Measurements from ENCODE around the gene RIMS4.

Gene RIMS4

DNA sequence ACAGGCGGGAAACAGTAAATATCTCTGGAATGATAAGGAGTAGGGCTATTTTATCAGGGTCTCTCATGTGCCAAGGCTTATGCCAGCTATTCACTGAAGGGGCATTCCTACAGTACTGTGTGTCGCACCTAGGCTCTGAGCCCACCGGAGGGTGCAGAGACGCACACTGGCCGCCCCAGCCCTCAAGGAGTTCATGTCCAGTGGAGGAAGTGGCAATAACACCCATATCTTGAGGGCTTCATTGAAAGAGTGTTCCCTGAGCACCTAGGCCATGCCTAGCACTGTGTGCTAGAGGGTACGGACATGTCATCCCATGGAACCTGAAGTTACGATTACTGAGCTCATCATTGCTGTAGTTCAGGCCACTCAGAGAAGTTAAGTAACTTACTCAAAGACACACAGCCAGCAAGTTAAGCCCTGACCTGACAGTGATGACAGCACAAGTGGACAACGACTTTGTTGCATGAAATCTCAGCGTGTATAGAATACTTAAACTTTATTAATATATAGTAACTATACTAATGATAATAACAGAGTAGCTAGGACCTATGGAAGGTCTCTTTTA lies 86.5 kb downstream of the RIMS4 start:
- no peak for DNase-seq (ENCODE audit: insufficient read length, low spot score)
- no peak for FAIRE-seq

DNA sequence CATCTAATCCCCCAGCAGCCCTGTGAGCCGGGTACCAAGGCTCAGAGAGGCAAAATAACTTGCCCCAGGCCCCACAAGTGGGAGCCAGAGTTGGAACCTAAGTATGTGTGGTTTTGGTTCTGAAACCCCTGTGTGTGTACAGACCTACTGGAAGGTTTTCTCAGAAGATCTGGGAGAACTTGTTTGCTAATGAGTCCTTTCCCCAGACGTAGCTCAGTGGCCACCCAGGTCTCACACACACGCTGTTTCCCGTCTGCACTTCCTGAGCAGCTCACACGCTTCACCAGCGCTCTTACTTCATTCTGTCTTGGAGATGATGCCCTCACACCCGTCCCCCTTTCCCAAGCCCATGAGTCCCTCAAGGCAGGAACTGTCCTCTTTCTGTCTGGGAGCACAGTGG lies 87.0 kb downstream of the RIMS4 start:
- DNase-seq (ENCODE audit: insufficient read length, low spot score) (no peak), FAIRE-seq (no peak)

DNA sequence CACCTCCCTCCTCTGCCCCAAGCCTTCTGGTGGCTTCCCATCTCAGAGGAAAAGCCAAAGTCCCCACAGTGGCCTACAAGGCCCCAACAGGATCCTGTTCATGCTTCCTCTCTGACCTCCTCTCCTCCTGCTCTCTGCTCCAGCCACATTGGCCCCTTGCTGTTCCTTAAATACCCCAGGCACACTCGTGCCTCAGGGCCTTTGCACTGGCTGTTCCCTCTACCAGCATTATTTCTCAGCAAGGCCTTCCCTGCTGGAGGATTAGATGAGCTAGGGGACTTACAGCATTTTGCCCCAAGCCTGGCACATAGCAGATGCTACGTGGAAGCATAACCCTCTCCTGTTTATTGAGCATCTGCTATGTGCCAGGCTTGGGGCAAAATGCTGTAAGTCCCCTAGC lies 87.4 kb downstream of the RIMS4 start:
- no peak for DNase-seq (ENCODE audit: insufficient read length, low spot score)
- FAIRE-seq, result no peak

DNA sequence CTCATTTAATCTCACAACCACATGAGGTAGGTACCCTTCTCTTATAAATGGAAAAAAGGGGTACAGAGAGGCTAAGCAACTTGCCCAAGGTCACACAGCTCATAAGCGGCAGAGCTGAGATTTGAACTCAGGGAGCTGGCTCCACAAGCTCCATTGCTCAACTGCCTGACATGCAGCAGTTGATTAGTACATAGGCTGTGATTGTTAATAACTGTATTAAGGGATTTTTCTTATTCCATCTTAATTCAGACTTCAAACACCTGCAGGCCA lies 88.6 kb downstream of the RIMS4 start:
- no peak for FAIRE-seq
- no peak for DNase-seq (ENCODE audit: insufficient read length, low spot score)

DNA sequence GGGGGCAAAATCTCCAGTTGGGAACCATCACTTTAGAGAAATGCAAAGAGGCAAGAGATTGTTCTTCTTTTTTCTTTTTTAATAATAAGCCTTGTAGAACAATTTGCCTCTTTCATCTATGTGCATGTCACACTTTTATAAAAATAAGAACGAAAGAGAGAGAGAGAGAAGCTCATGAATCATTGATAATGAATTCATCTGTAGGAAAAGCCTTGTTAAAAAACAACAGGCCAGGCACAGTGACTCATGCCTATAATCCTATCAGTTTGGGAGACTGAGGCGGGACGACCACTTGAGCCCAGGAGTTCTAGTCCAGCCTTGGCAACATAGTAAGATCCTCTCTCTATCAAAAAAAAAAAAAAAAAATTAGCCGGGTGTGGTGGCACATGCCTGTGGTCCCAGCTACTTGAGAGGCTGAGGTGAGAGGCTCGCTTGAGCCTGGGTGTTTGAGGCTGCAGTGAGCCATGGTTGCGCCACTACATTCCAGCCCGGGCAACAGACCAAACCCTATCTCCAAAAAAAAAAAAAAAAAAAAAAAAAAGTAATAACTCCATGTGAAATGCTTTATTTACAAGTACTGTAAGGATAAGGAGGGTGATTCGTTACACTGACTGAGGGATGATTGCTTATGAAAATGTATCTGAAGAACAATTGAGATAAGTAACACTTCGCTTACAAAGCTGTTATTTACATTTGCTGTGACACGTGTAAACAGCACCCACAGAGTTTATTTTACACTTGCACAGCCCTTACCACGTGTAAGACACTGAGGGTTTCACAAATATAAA lies 89.2 kb downstream of the RIMS4 start:
- FAIRE-seq (no peak), DNase-seq (ENCODE audit: insufficient read length, low spot score) (no peak)

DNA sequence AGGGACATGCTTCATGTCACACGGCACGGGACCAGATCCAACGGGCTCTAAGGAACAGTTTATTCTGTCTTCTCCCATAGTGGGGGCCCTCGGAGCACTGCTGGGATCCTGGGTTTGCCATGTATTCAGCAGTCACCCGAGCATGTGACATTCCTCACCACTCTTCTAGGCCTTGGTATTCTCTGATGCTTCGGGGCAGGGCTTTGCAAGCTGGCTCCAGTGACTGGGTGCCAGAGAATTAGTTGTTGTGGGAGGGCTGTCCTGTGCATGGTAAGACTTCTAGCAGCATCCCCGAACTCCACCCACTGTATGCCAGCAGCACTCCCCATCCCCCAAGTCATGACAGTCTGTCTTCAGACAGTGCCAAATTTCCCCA lies 89.7 kb downstream of the RIMS4 start:
- no peak for DNase-seq (ENCODE audit: insufficient read length, low spot score)
- FAIRE-seq, result no peak

DNA sequence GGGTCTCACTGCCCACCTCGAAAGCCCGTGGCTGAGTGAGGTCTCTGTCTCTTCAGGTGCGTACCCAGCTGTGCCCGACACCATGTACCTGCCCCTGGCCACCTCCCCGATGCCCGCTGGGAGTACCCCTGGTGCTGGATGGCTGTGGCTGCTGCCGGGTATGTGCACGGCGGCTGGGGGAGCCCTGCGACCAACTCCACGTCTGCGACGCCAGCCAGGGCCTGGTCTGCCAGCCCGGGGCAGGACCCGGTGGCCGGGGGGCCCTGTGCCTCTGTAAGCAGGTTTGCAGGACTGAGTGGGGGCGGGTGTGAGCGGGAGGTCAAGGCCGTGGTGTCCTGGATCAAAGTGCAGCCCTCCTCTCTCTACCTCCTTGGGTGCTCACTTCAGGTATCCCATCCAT lies 90.5 kb downstream of the RIMS4 start:
- DNase-seq (ENCODE audit: insufficient read length, low spot score), result no peak
- FAIRE-seq, result no peak

DNA sequence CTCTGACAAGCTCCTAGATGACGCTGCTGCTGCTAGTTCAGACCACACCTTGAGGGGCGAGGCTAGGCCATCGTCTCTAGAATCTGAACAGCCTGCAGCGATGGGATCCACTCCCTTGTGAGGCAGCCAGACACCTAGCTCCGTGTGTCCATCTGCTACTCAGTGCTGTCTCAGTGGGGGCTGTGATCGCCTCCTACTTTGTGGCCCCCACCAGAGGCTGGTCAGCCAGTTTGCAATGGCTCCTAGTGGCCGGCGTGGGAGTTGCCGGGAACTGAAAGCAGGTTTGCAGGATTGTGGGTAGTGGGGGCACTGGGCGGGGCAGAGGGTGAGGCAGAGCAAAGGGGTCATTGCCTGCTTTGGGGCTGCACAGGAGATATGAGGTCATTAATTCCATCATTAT lies 92.4 kb downstream of the RIMS4 start:
- DNase-seq (ENCODE audit: insufficient read length, low spot score) (no peak), FAIRE-seq (no peak)

DNA sequence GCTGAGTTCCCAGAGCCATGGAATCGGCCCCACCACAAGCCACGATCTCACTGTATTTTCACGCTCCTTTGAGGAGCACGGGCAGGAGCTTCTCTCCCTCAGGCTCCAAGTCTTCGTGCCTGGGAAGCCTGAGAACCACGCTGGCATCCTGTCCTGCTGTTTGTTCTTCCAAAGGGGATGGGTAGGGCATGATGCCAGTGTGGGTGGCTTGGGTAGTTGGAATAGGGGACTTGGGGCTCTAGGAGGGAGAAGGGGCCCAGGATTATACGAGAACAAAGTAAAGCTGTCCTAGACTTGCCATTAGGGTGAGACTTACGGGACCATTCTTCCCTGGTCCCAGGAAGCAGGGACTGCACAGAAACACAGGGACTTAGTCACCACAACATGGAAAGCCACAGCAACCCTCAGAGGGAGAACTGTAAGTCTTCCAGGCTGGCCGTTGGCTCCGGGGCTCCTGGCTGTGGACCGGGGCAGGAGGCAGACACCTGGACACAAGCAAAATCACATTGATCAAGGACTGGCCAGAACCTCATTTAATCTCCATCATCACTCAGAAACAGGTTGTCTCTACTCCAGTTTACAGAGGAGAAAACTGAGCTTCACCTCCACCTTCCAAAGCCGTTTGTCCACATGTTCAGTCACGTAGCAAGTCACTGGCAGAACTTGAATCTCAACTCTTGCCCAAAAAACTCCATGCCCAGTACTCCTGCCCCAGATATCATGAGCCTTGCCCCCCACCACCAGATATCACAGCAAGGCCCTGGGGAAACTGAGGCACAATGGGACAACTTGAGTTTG lies 93.8 kb downstream of the RIMS4 start:
- FAIRE-seq (no peak), DNase-seq (ENCODE audit: insufficient read length, low spot score) (no peak)

DNA sequence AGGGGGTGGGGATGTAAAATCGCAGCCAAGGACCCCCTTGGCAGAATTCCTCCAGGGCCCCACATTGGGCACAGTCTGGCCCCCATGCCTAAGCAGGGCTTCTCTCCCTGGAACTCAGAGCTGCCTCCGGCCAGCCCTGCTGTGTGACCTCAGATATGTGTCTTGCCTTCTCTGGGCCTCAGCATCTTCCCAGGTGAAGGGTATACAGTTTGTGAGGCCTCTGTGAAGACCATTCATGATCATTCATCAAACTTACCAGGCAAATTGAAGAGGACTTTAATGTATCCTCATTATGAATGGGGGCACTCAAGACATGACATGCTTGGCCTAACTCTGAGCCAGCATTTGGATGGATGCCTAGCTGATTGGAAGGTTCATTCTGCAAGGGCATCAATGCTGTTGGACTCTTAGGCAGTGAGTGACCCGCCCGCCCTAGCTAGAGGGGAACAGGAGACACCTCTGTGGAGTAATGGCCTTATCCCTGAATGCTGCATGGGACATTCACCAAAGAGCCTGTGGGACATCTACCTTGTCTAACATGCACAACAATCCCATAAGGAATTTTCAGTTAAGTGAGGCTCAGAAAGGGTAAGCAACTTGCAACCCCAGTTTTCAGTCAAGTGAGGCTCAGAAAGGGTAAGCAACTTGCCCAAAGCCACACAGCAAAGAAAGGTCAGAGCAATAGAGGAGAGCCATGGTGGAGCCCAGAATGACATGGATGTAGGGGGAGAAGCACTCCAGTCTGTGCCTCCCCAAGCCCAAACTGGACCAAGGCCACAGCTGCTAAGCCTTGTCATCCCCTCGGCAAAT lies 94.6 kb downstream of the RIMS4 start:
- DNase-seq (ENCODE audit: insufficient read length, low spot score), result no peak
- FAIRE-seq, result no peak

DNA sequence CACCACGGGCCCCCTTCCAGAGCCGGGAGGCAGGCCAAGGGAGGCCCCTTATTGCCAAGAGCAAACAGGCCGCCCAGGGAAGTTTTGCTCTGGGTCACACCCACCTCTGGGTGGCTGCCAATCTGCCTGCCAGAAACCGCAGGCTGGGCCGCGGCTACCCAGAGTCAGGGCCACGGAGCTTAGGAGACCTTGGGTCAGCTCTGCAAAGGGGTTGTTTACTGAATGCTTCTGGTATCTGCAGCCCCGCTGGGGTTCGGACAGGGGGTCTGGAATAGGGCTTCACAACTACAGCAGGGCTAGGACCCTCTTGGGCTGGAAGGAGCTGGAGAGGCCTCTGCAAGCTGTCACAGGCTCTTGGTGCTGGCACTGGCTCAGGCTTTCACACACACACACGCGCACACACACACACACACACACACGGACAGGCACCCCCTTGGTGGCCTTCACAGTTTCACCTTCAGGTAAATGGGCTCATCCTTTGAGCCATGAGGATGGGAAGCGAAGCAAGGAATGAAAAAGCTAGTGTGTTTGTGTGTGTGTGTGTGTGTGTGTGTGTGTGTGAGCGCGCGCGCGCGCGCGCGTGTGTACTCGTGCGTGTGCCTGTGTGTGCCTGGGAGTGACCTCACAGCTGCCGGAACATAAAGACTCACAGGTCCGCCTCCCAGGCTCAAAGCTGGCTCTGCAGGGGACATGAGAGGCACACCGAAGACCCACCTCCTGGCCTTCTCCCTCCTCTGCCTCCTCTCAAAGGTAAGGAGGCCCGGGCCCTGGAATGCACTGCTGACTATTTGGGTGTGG lies 95.4 kb downstream of the RIMS4 start, which contains the start of gene CCN5:
CCN5 (plus strand) TSS at position 669 of the 798 bp plus-strand sequence; CDS start at position 691, 22 bp downstream.
- DNase-seq (ENCODE audit: insufficient read length, low spot score), result no peak

DNA sequence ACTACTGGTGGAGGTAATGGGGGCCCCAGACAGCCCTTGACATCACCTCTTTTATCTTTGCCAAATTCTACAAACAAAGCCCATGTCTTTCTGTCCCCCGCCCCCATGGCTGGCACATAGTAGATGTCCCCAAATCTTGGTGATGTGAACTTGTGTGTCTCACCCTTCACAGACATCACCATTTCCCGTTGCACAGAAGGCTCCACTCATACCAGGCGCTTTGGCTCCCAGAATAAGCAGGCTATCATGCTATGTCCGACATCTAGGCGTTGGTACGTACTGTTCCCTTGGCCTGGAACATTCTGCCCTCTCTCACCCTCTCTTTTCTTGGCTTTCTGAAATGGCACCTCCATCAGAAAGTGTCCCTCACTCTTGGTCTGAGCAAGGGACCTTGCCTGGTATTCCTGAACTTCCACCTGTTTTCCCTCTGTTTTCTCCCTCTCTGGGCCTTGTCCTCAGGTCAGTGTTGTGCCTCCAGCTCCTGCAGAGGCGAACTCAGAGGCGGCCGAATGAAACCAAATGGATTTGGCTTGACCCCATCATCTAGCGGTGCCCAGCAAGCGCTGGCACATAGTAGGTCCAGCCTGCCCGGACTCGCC lies 96.1 kb downstream of the RIMS4 start:
- DNase-seq (ENCODE audit: insufficient read length, low spot score) (no peak), FAIRE-seq (no peak)

More for the DNA sequence above, 95.4 kb downstream of the RIMS4 start, which contains the start of gene CCN5:
- FAIRE-seq, result no peak

DNA sequence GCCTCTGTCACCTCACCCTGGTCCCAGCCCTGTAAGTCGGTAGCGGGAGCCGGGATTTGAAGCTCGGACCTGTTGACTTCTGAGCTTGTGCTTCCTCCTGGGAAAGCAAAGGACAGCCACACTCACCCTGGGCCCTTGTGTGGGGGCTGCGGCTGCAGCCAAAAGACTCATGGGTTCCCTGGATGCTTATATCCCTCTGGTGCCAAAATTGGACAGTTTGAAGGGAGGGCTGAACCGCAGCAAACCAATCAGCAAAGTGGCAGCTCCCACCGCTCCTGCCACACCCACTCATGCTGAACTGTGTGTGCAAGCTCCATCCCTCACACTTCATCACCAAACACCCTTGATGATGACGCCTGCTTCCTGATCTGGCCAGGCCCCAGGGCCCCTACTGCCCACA lies 99.1 kb downstream of the RIMS4 start:
- FAIRE-seq (no peak), DNase-seq (ENCODE audit: insufficient read length, low spot score) (no peak)

DNA sequence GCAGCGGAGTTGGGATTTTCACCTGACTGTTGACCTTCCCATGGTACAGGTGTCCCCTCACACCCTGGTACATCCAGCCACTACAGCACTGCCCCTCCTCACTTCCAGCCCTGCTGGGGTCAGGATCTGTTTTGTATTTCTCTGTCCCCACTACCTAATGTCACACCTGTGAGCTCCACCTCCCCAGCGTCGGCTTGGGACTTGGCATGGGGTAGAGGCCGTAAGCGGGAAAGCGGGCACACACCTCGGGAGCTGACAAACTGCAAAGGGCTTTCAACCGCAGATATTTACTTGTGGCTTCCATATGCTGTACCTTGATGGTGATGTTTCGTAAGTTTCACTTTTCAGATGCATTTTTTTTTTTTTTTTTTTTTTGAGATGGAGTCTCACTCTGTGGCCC lies 100.5 kb downstream of the RIMS4 start:
- no peak for FAIRE-seq
- DNase-seq (ENCODE audit: insufficient read length, low spot score), result no peak

DNA sequence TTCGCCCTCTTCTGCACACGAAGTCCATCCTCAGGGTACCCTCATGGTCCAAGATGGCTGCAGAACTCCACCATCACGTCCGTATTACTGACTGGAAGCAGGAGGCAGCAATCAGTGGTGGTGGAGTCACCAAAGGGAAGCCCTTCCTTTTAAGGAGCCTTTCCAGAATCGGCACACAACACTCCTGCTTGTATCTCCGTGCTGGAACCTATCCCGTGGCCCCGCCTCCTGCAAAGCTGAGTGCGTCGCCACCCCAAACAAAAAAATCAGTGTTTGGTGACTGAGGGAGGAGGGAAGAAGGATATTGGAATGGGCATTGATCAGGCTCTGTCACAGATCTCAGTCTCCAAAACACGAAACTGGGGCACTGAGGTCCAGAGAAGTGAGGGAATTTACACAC lies 101.0 kb downstream of the RIMS4 start:
- DNase-seq (ENCODE audit: insufficient read length, low spot score), result no peak
- no peak for FAIRE-seq

DNA sequence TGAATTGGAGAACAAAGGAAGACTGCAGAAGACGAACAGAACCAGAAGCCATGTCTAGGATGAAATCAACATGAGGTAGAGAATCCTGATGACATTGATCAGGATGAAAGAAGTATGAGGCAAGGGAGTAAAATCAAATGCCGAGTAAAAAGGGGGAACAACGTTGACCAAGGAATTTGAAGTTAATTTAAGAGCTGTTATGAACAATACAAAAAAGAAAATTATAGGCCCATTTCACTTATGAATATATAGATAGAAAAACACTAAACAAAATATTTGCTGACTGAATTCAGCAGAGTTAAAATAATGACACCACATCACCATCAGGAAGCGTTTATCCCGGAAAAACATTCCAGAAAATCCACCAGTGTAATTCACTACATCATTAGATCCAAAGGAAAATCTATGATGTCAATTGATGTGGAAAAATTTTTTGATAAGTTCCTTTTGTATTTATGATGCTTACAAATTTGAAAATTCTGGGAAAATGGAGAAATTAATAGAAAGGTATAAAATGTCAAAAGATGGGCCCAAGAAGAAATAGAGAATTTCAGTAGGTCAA lies 103.2 kb downstream of the RIMS4 start:
- no peak for DNase-seq (ENCODE audit: insufficient read length, low spot score)
- FAIRE-seq, result no peak

DNA sequence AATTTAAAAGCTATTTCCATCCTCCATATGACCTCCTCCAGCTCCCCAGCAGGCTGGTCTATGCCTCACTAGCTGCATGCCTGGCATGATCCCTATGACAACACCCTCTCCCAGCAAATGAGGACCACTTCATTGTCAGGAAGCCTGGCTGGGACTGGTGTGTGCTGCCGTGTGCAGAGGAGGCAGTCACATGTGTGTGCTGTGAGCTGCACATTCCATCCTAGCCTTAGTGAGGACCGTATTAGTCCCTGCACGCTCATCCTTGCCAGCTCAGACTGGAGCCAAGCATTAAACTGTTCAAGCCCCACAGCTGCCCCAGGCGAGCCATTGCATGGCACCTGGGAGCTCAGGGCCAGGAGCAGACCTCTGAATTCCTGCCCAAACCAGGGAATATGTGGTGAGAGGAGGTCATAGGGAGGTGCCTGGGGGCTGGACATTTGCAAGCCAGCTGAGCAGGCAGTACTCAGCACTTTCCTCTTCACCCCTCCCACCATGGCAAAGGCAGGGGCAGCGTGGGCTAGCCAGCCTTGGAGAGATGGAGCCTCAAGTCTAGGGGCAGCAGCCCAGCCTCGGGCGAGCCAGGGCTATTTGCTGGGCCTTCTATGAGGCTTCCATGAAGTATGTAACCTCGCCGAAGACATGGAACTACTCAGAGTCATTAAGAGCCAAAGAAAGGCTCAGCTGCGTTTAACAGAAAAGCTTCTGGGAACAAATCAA lies 103.9 kb downstream of the RIMS4 start:
- no peak for DNase-seq (ENCODE audit: insufficient read length, low spot score)
- no peak for FAIRE-seq

DNA sequence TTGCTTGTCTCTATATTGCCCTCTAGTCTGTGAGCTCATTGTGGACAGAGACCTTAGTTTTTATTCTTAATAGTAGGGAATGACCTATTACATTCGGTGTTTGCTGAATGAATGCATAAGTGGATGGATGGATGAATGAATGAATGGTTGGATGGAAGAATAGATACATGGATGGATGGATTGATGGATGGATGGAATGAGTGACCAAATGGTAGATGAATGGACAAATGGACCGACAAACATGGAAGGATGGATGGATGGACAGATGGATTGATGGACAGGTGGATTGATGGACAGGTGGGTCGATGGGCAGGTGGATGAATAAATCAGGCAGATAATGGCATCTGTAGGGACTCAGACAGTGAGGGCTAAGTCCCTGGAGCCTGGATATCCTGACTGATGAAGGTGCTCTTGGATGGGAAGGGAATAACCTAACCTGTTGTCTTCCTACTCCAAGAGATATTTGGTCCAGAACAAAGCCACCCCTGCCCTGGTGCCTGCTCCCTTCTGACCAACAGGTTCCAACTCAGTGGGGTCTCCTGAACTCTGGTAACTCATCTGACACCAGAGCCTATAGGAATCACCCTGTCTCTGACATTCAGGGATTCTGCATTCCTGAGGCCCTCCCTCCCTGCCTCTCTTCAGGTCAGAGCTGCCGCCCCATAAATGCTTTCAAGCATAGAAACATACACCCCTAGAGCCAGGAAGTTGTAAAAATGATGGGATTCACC lies 104.8 kb downstream of the RIMS4 start:
- FAIRE-seq (no peak), DNase-seq (ENCODE audit: insufficient read length, low spot score) (no peak)

All from GM19239 (cell line).